SJCRH30 (cell line): ENCODE results near the gene SPINK1. TPM values are rescaled to one million over a fixed set of nuclear protein-coding genes. Genes with fewer than 3 reads are reported as not detected.

Source experiments
- DNase-seq, 2 experiments: peaks; one replicate each; pipeline ENCODE4 v3.0.0-alpha.2; 2015 to 2020
- H3K27ac ChIP-seq: fragments of 250-450 bp; sonication (Bioruptor Pico); 2 replicates; pipeline ENCODE4 v1.5.1; 2020; ENCODE audit warnings: mild to moderate bottlenecking, moderate library complexity
- H3K27me3 ChIP-seq: fragments of 250-450 bp; sonication (Bioruptor Pico); 2 replicates; pipeline ENCODE4 v1.5.1; 2020; ENCODE audit warnings: mild to moderate bottlenecking, moderate library complexity
- H3K36me3 ChIP-seq: fragments of 250-450 bp; sonication (Bioruptor Pico); 2 replicates; pipeline ENCODE4 v1.5.1; 2020; ENCODE audit warnings: mild to moderate bottlenecking, moderate library complexity
- H3K4me1 ChIP-seq: fragments of 250-450 bp; sonication (Bioruptor Pico); 2 replicates; pipeline ENCODE4 v1.5.1; 2020; ENCODE audit warnings: mild to moderate bottlenecking, moderate library complexity
- H3K4me3 ChIP-seq: fragments of 250-450 bp; sonication (Bioruptor Pico); 2 replicates; pipeline ENCODE4 v1.5.1; 2020; ENCODE audit warnings: mild to moderate bottlenecking, moderate library complexity
- H3K9me3 ChIP-seq: fragments of 250-450 bp; sonication (Bioruptor Pico); replicated peaks from 2 replicates; pipeline ENCODE4 v1.5.1; 2020; ENCODE audit warnings: mild to moderate bottlenecking, moderate library complexity
- total RNA-seq: library from RNA; depleted of rRNA; stranded (reverse); fragments of >200 nt; shearing (Covaris generic); gene quantifications from 2 replicates; pipeline ENCODE4 v1.2.3, GENCODE V29; 2014

The SPINK1 gene
- total RNA-seq, 1 experiment from 2014 or later = not detected

- Histone ChIP-seq H3K4me1 (peaks cover 12% of the 10 kb centered on the region), H3K4me3 (no peak overlapping the region), H3K36me3 (no peaks in the 10 kb centered on the region), H3K27ac (no peak overlapping the region), H3K27me3 (no peaks in the 10 kb centered on the region), H3K9me3 (no peaks in the 10 kb centered on the region)
- no peak for DNase-seq
Measured at GRCh38 chr5:147859962-147860640, 28.6 kb upstream of the SPINK1 start.

DNA sequence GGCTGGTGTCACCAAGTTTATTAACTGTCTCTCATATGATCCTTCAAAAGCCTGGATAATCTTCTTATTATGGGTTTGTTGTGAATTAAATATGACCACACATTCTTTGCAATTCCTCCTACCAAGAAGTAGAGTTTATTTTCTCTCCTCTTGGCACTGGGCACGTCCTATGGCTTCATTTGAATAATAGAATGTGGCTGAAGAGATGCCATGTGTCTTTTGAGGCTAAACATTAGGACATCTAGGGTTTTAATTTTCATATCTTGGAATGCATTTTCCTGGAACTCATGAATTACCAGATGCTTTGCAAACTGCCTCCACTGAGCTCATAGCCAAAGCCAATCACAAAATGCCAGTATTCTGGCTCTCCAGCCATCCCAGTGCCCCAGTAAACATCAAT, 27.1 kb upstream of the SPINK1 start:
- H3K27ac ChIP-seq = no peak overlapping the region
- no peak for DNase-seq
- no peaks in the 10 kb centered on the region for H3K36me3 ChIP-seq

GRCh38 chr5:147857302-147858129, 26.0 kb upstream of the SPINK1 start:
- no peaks in the 10 kb centered on the region for H3K9me3 ChIP-seq
- H3K27me3 ChIP-seq = no peaks in the 10 kb centered on the region
- H3K27ac ChIP-seq = no peak overlapping the region
- peaks cover 3% of the 10 kb centered on the region; the same call in 1 of the 2 replicates for H3K4me1 ChIP-seq
- DNase-seq = peak; percentile 59 to 86
- no peaks in the 10 kb centered on the region for H3K36me3 ChIP-seq
- H3K4me3 ChIP-seq = no peak overlapping the region

More for the DNA sequence above, 27.1 kb upstream of the SPINK1 start:
- H3K9me3 ChIP-seq = no peaks in the 10 kb centered on the region
- H3K4me3 ChIP-seq = no peak overlapping the region
- H3K27me3 ChIP-seq = no peaks in the 10 kb centered on the region
- peaks cover 7% of the 10 kb centered on the region for H3K4me1 ChIP-seq

DNA sequence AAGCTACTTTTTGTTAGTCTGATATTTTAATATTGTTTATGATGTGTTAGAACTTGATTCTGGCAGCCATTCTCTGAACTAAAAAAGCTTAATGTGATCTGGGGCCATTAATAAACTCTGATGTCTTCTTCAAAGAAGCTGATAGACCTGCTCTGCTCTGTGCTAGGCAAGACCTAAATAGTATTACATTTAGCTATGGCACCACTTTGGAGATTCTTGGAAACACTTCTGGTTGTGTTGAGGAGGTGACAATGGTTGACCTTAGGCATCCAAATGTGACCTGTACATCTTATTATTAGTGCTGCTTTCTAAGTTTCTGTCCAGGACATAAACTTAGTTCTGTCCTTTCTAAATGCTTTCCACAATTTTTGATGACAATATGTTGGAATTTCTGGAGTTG, 25.3 kb upstream of the SPINK1 start:
- Histone ChIP-seq H3K4me3 (no peak overlapping the region), H3K4me1 (peaks cover 3% of the 10 kb centered on the region; the same call in 1 of the 2 replicates), H3K27me3 (no peaks in the 10 kb centered on the region), H3K36me3 (no peaks in the 10 kb centered on the region), H3K9me3 (no peaks in the 10 kb centered on the region), H3K27ac (no peak overlapping the region)
- no peak for DNase-seq

DNA sequence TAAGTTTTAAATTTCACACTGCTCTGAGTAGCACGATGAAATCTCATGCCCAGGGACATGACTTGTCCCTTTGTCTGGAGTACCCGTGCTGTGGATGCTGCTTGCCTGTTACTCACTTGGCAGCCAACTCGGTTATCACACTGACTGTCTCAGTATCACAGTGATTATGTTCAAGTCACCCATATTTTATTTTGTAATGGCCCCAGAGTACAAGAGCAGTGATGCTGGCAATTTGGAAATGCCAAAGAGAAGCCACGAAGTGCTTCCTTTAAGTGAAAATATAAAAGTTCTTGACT, 24.3 kb upstream of the SPINK1 start:
- Histone ChIP-seq H3K27ac (no peak overlapping the region), H3K27me3 (no peaks in the 10 kb centered on the region), H3K4me1 (peaks cover 3% of the 10 kb centered on the region; the same call in 1 of the 2 replicates), H3K4me3 (no peak overlapping the region), H3K9me3 (no peaks in the 10 kb centered on the region), H3K36me3 (no peaks in the 10 kb centered on the region)
- no peak for DNase-seq

DNA sequence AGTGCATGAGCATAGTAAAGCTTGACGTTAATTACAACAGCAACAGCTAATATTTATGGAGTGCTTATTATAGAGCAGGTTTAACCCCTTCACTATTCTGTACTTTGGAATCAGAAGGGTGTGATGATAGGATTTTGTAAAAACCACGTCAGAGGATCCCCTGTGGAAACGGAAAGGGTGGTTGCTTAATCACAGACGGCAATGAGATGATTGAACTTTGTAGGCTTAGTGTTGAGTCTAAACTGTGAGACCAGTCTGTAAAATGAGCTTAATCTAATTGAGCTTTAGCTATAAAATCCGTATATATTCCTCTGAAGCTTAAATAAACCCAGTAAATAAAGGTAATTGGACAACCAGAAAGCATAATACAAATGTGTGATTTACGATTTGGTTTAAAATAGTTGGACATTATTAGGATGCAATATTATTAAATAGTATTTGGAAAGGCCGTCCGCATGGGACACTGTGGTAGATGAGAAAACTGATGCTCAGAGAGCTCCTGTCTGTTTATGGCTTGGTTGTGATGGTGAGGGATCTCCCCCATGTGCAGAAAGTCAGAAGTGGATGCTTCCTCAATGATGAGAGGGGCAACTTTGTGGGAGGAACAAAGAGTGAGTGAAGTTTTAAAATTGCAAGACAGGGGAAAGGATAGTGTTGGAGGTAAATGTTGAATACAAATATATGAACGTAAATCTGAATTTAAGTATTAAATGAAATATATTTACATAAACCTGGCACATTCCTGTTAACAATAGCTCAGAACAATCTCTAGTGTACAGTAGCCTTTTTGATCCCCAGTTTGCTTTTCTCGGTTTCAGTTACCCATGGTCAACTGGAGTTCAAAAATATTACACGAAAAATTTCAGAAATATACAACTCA, 23.7 kb upstream of the SPINK1 start:
- no peak overlapping the region for H3K27ac ChIP-seq
- peaks cover 3% of the 10 kb centered on the region; the same call in 1 of the 2 replicates for H3K4me1 ChIP-seq
- no peaks in the 10 kb centered on the region for H3K9me3 ChIP-seq
- no peak overlapping the region for H3K4me3 ChIP-seq
- H3K36me3 ChIP-seq = no peaks in the 10 kb centered on the region
- no peaks in the 10 kb centered on the region for H3K27me3 ChIP-seq
- no peak for DNase-seq

GRCh38 chr5:147854331-147854730, 22.9 kb upstream of the SPINK1 start:
- DNase-seq = no peak
- Histone ChIP-seq H3K9me3 (no peaks in the 10 kb centered on the region), H3K27me3 (no peaks in the 10 kb centered on the region), H3K4me3 (no peak overlapping the region), H3K4me1 (peaks cover 3% of the 10 kb centered on the region; the same call in 1 of the 2 replicates), H3K36me3 (no peaks in the 10 kb centered on the region), H3K27ac (no peak overlapping the region)

GRCh38 chr5:147853372-147853987, 22.0 kb upstream of the SPINK1 start:
- Histone ChIP-seq H3K4me1 (peaks cover 3% of the 10 kb centered on the region; the same call in 1 of the 2 replicates), H3K36me3 (no peaks in the 10 kb centered on the region), H3K27me3 (no peaks in the 10 kb centered on the region), H3K4me3 (no peak overlapping the region), H3K9me3 (no peaks in the 10 kb centered on the region), H3K27ac (no peak overlapping the region)
- no peak for DNase-seq

GRCh38 chr5:147852365-147852764, 20.9 kb upstream of the SPINK1 start:
- DNase-seq = no peak
- Histone ChIP-seq H3K4me1 (no peaks in the 10 kb centered on the region), H3K36me3 (no peaks in the 10 kb centered on the region), H3K9me3 (no peaks in the 10 kb centered on the region), H3K27ac (no peak overlapping the region), H3K4me3 (no peak overlapping the region), H3K27me3 (no peaks in the 10 kb centered on the region)

DNA sequence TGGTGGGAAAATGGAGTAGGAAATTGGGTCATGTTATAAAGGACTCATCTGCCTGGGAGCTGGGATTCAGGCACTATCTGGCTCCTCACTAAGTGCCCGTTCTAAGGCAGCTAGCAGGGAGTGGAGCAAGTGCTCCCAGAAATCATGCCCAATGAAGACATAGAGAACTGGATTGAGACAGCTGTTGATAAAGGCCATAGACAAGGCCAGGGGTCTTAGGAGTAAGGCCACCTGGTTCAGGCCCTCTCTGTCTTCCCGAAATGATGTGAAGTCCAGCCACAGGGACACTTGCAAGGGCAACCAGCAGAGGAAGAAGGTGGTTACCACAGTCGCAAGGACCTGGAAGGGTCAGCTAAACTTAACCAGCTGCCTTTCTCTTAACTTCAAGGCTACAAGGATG, 20.1 kb upstream of the SPINK1 start:
- no peak overlapping the region for H3K4me3 ChIP-seq
- no peaks in the 10 kb centered on the region for H3K27me3 ChIP-seq
- H3K27ac ChIP-seq = no peak overlapping the region
- no peak for DNase-seq
- no peaks in the 10 kb centered on the region for H3K36me3 ChIP-seq
- no peaks in the 10 kb centered on the region for H3K4me1 ChIP-seq
- no peaks in the 10 kb centered on the region for H3K9me3 ChIP-seq

- H3K36me3 ChIP-seq = no peaks in the 10 kb centered on the region
- no peak overlapping the region for H3K27ac ChIP-seq
- H3K9me3 ChIP-seq = no peaks in the 10 kb centered on the region
- no peaks in the 10 kb centered on the region for H3K4me1 ChIP-seq
- H3K4me3 ChIP-seq = no peak overlapping the region
- no peak for DNase-seq
- no peaks in the 10 kb centered on the region for H3K27me3 ChIP-seq
Measured at GRCh38 chr5:147849226-147849625, 17.8 kb upstream of the SPINK1 start.

DNA sequence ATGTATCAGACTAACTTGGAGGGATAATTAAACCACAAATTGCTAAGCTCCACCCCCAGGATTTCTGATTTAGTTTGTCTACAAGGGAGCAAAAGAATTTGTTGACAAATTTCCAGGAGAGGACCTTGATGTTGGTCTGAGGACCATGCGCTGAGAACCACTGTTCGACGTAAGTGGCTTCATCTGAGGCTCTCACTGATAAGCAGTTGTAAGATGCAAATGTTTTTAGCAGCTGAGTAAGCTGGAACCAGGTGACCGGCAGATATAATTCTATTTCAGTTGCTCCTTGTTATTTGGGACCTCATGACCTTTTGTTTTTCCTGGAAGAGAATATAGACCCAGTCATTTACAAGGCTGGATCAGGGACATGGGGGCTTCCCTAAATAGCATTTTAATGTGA, 14.1 kb upstream of the SPINK1 start:
- DNase-seq = no peak
- H3K27me3 ChIP-seq = no peaks in the 10 kb centered on the region
- no peaks in the 10 kb centered on the region for H3K9me3 ChIP-seq

DNA sequence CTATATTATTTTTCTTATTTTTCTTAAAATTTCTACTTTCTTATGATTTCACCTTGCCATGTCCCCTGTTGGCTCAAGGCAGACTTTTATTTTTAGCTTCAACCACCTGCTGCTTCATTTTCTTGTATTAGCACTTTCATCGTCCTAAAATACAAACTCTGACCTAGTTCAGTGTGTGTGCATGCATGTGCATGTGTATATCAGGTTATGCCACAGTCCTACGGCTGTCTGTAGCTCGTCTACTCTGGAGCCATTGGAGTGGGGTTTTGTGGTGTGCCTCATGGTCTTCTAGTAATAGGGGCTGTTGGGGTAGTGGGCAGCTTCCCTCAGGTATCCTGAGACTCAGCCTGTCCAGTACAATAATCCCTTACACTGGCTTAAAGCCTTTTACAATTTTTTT, 13.4 kb upstream of the SPINK1 start:
- Histone ChIP-seq H3K9me3 (no peaks in the 10 kb centered on the region), H3K4me1 (no peaks in the 10 kb centered on the region), H3K27me3 (no peaks in the 10 kb centered on the region), H3K36me3 (no peaks in the 10 kb centered on the region), H3K4me3 (no peak overlapping the region), H3K27ac (no peak overlapping the region)
- no peak for DNase-seq

More for the DNA sequence above, 14.1 kb upstream of the SPINK1 start:
- no peak overlapping the region for H3K4me3 ChIP-seq
- H3K27ac ChIP-seq = no peak overlapping the region
- no peaks in the 10 kb centered on the region for H3K4me1 ChIP-seq
- no peaks in the 10 kb centered on the region for H3K36me3 ChIP-seq

- Histone ChIP-seq H3K4me3 (no peak overlapping the region), H3K36me3 (no peaks in the 10 kb centered on the region), H3K9me3 (no peaks in the 10 kb centered on the region), H3K4me1 (no peaks in the 10 kb centered on the region), H3K27me3 (no peaks in the 10 kb centered on the region), H3K27ac (no peak overlapping the region)
- DNase-seq = no peak
Measured at GRCh38 chr5:147842869-147843268, 11.4 kb upstream of the SPINK1 start.
